CD4-positive, CD25-positive, alpha-beta regulatory T cell (primary cell): ENCODE results near the gene AIF1. TPM values are rescaled to one million over a fixed set of nuclear protein-coding genes. Genes with fewer than 3 reads are reported as not detected.

ENCODE experiments used
- ATAC-seq, 2 donors: fragments of 150-1000 bp; cut with Tn5 transposase; one replicate each; pipeline ENCODE4 v1.10.0; 2021; ENCODE audit warnings: low read depth in 2 of 2, moderate number of reproducible peaks in 2 of 2, moderate library complexity in 1 of 2
- DNase-seq, 3 donors: peaks; one replicate each; pipeline versions ENCODE4 v3.0.0 to v3.0.0-alpha.2; 2012 to 2022; ENCODE audit warnings: mixed read lengths in 1 of 3
- H3K27ac ChIP-seq: one replicate; pipeline ENCODE4 v1.7.0; 2013; ENCODE audit warnings: mild to moderate bottlenecking, low read length; ENCODE audit not compliant: insufficient read depth, poor library complexity, severe bottlenecking
- H3K27me3 ChIP-seq: one replicate; pipeline ENCODE4 v1.7.0; 2013; ENCODE audit warnings: low read length; ENCODE audit not compliant: control insufficient read depth, insufficient read depth
- H3K36me3 ChIP-seq: one replicate; pipeline ENCODE4 v1.7.0; 2013; ENCODE audit warnings: mild to moderate bottlenecking, low read length, moderate library complexity; ENCODE audit not compliant: control insufficient read depth, insufficient read depth
- H3K4me1 ChIP-seq: 2 replicates; pipeline ENCODE4 v1.7.0; 2013; ENCODE audit warnings: mild to moderate bottlenecking, low read length; ENCODE audit not compliant: insufficient read depth, control insufficient read depth, poor library complexity, severe bottlenecking
- H3K4me3 ChIP-seq: one replicate; pipeline ENCODE4 v1.7.0; 2013; ENCODE audit warnings: low read depth, mild to moderate bottlenecking, low read length, moderate library complexity
- H3K9me3 ChIP-seq, 2 experiments: 1 replicate in 1 of 2; 2 replicates in 1 of 2; pipeline ENCODE4 v1.7.0; 2013; ENCODE audit warnings: low read length in 2 of 2, mild to moderate bottlenecking in 1 of 2, moderate library complexity in 1 of 2; ENCODE audit not compliant: control insufficient read depth in 2 of 2
- H3K27ac Mint-ChIP-seq, 3 donors: one replicate each; pipeline ENCODE4 v1.8.0; 2020 to 2022; ENCODE audit warnings: mild to moderate bottlenecking in 3 of 3, mixed read lengths in 3 of 3, moderate library complexity in 2 of 3
- H3K27me3 Mint-ChIP-seq: one replicate; pipeline ENCODE4 v1.8.0; 2022; ENCODE audit warnings: mild to moderate bottlenecking, mixed read lengths
- H3K36me3 Mint-ChIP-seq: one replicate; pipeline ENCODE4 v1.8.0; 2020; ENCODE audit warnings: mixed read lengths
- H3K4me1 Mint-ChIP-seq, 4 donors: one replicate each; pipeline ENCODE4 v1.8.0; 2020 to 2022; ENCODE audit warnings: mixed read lengths in 4 of 4, mild to moderate bottlenecking in 1 of 4
- H3K4me3 Mint-ChIP-seq, 4 donors: one replicate each; pipeline ENCODE4 v1.8.0; 2020 to 2022; ENCODE audit warnings: mild to moderate bottlenecking in 4 of 4, mixed read lengths in 4 of 4, moderate library complexity in 3 of 4
- H3K9me3 Mint-ChIP-seq, 7 donors: one replicate each; pipeline ENCODE4 v1.8.0; 2020 to 2022; ENCODE audit warnings: mixed read lengths in 7 of 7, mild to moderate bottlenecking in 3 of 7, moderate library complexity in 2 of 7
- polyA plus RNA-seq, 4 donors: library from polyadenylated mRNA; unstranded; fragments of 300-500 nt; fragmentation: Illumina TruSeq; gene quantifications; one replicate each; pipeline ENCODE4 v1.2.3, GENCODE V29; 2021
- total RNA-seq: library from RNA; stranded (reverse); gene quantifications from one replicate; pipeline ENCODE4 v1.2.3, GENCODE V29; 2022

AIF1 gene
- total and polyA plus RNA-seq, 5 donors from 2014 or later = 6.5 to 38.8 (median 14.7) TPM

DNA sequence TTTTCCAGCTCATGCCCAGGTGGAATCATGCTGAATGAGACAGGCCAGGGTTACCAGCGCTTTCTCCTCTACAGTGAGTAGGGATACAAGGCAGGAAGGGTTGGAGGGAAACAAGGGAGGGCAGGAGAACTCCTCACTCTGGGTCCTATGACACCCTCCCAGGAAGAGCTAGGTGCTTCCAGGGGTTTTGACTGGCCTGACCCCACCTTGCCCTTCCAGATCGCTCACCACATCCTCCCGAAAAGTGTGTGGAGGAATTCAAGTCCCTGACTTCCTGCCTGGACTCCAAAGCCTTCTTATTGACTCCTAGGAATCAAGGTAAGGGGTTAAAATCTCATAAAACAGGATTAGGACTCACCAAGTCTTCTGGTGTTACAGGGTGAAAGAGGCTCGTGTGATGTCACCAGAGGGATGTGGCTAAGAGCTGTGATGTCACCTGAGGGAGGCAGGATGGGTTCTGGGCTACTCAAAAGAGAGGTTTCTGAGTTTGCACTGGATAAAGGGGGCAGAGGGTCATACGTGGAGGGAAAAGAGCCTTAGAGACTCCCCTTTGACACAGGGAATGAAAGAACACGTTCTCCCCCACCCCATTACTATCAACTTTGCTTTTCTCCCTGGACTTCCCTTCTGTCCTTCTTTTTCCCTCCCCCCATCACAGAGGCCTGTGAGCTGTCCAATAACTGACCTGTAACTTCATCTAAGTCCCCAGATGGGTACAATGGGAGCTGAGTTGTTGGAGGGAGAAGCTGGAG, 42.5 kb downstream of the AIF1 start:
- ATAC-seq (no peak), DNase-seq (peak in 2 of 3 donors; percentile 23 to 58)
- H3K9me3 ChIP-seq = no peaks in the 10 kb centered on the region
- H3K27me3 ChIP-seq = no peaks in the 10 kb centered on the region
- H3K36me3 Mint-ChIP-seq = peaks cover 15% of the 10 kb centered on the region
- H3K4me1 Mint-ChIP-seq = peaks cover 4 to 78% (median 44%) of the 10 kb centered on the region in 4 donors
- no peaks in the 10 kb centered on the region for H3K9me3 Mint-ChIP-seq
- peak overlapping the region; percentile 48 to 93 (median 85) for H3K27ac Mint-ChIP-seq
- H3K27me3 Mint-ChIP-seq = peaks cover 5% of the 10 kb centered on the region
- H3K4me3 Mint-ChIP-seq = peak overlapping the region; percentile 61 to 99 (median 93)
- H3K4me3 ChIP-seq = no peak overlapping the region
- peaks cover 22% of the 10 kb centered on the region for H3K36me3 ChIP-seq
- H3K27ac ChIP-seq = peak overlapping the region; percentile 76
- peaks cover 57% of the 10 kb centered on the region for H3K4me1 ChIP-seq

DNA sequence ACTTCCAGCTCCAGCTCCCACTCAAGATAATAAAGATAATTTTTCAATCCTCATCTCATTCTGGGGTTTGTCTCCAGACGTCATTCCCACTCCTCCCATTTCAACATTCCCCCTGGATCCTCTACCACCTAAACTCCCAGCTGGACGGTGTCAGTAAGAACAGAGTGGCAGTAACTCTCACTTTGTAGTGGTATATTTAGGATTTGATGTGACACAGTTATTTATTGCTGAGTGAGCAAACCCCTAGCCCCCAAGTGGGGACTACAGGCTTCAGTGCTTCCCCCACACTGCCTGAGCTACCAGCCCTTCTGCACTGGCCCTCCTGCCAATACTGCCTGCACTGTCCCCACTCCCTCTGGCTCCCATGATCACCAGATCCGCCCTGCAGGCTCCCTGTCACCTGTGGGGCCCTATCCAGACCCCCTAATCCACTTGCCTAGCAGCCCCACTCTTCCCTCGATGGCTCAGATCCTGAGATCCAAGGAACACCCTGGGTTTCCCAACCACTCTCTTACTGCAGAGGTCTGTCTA, 43.2 kb downstream of the AIF1 start:
- H3K4me1 ChIP-seq = peaks cover 61% of the 10 kb centered on the region
- no peak for ATAC-seq
- Mint-ChIP-seq H3K27ac (peak overlapping the region; percentile 90 to 94 (median 93)), H3K27me3 (no peaks in the 10 kb centered on the region), H3K4me1 (peaks cover 4 to 78% (median 43%) of the 10 kb centered on the region in 4 donors), H3K4me3 (peak overlapping the region; percentile 90 to 99 (median 93)), H3K9me3 (no peaks in the 10 kb centered on the region), H3K36me3 (peaks cover 15% of the 10 kb centered on the region)
- peak overlapping the region; percentile 76 for H3K27ac ChIP-seq
- no peak overlapping the region for H3K4me3 ChIP-seq
- no peaks in the 10 kb centered on the region for H3K27me3 ChIP-seq
- no peaks in the 10 kb centered on the region for H3K9me3 ChIP-seq
- no peak for DNase-seq
- H3K36me3 ChIP-seq = peaks cover 22% of the 10 kb centered on the region

DNA sequence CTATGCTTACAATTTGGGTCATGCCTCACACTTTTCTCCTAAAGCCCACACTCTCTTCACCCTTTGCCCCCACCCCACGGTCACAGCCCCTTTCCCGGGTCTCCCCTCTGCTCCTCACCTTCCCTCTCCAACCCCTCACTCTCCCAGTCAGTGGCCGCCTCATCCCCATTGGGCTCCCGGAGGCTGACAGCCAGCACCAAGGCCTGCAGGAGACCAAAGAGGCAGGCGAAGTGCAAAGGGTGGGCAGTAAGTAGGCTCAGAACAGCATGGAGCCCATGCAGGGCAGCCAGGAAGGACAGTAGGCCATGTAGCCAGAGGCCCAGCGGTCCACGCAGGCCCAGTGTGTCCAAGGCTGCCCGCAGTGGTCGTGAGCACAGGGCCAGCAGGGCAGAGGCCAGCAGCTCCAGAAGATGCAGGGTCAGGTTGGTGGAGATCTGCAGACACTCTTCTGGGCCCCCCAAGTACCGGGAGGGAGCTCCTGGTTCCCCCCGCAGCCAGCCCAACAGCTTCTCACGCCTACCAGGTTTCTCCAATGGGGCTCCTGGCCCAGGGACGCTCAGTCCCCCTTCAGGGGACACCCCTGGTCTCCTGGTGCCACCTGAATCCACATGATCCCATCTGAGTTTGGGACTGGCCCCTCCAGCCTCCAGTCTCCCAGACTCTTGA, 44.1 kb downstream of the AIF1 start:
- Mint-ChIP-seq H3K4me3 (peak overlapping the region; percentile 92 to 99 (median 96)), H3K36me3 (peaks cover 18% of the 10 kb centered on the region), H3K27ac (peak overlapping the region; percentile 88 to 94 (median 93)), H3K4me1 (peaks cover 4 to 83% (median 51%) of the 10 kb centered on the region in 4 donors), H3K27me3 (no peaks in the 10 kb centered on the region), H3K9me3 (no peaks in the 10 kb centered on the region)
- Histone ChIP-seq H3K36me3 (peaks cover 22% of the 10 kb centered on the region), H3K4me3 (peak overlapping the region; percentile 90), H3K27me3 (no peaks in the 10 kb centered on the region), H3K4me1 (peaks cover 64% of the 10 kb centered on the region), H3K9me3 (no peaks in the 10 kb centered on the region), H3K27ac (peak overlapping the region; percentile 76)
- no peak for DNase-seq
- no peak for ATAC-seq

DNA sequence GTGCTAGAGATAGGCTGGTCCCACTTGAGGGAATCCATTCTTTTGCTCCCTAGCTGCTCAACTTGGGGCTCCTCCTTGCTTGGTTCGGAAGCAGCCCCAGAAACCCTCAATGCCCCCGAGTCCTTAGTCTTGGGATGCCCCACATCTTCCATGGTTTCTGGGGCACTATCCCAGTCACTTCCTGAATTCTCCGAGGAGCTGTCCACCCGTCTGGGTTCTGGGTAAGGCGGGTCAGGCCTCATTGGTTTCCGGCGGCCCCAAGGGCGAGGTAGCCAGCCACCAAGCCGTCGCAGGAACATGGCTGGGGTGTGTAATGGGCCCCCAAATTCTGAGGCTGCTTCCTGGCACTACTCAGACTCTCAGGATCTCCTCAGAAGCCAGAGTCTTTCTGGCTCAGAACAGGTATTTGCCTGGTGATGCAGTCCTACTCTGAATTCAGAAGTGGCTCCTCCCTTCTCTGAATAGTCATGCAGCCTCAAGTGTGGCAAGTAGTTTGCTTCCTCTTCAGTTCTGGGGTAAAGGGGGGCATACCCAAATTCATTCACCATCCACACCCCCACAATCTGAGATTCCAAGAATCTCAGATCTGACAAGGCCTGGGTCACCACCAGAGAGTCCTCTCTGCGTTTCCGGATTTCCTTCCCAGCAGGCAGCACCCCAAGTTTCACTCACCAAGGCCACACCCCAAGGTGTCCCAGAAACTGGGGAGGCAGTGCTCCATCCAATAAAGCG, 44.8 kb downstream of the AIF1 start:
- H3K4me3 ChIP-seq = peak overlapping the region; percentile 90
- DNase-seq (peak in 2 of 3 donors; percentile 21 to 72), ATAC-seq (peak; percentile 38 to 48)
- peaks cover 20% of the 10 kb centered on the region for H3K36me3 Mint-ChIP-seq
- H3K4me3 Mint-ChIP-seq = peak overlapping the region; percentile 92 to 99 (median 96)
- peaks cover 22% of the 10 kb centered on the region for H3K36me3 ChIP-seq
- H3K9me3 ChIP-seq = no peaks in the 10 kb centered on the region
- H3K4me1 ChIP-seq = peaks cover 70% of the 10 kb centered on the region
- no peaks in the 10 kb centered on the region for H3K9me3 Mint-ChIP-seq
- H3K4me1 Mint-ChIP-seq = peaks cover 0 to 90% (median 57%) of the 10 kb centered on the region in 4 donors
- peak overlapping the region; percentile 93 to 95 (median 94) for H3K27ac Mint-ChIP-seq
- H3K27ac ChIP-seq = peak overlapping the region; percentile 76
- no peaks in the 10 kb centered on the region for H3K27me3 ChIP-seq
- H3K27me3 Mint-ChIP-seq = no peaks in the 10 kb centered on the region

DNA sequence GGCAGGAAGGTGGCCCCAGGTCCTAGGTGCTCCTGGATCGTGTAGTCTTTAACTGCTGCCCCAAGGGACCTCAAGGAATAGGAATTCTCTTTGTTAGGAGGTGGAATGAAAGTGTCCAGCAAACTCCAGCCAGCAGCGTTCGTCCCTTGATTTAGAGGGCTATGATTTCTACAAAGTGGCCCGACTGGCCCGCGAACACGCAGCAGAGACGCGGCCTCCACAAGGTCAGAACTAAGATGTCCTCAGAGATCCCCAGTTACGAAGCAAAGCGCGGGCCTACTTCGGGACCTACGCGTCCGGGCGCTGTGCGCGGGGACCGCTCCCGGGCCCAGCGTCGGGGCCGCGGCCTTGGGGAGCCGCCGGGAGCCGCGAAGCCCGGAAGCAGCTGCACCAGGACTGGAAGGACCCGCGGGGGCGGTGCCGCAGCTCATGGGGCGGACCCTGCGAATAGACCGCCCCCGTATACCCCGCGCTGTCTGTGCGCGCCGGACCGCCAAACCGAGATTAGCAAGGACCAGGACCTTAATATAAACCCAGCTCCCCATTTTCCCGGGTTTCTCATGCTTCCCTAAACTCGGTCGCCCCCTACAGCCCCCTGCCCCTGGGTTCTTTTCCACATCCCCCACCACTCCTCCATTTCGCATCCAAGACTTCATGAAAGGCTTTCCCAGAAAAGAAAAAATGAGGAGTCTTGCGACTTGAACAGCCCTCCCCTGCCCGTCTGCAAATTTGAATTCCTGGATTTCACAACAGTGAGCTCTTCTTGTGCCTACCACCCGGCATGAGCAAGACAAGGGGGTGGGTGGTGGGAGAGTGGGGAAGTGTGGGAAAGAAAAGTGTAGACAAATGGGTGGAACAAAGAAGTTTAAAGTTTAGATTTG, 45.6 kb downstream of the AIF1 start, which contains the start of gene C6orf47:
TSS of gene C6orf47 (minus strand) at position 398 of the 881 bp plus-strand sequence. CDS start 831 bp downstream, outside the sequence.
- peaks cover 17% of the 10 kb centered on the region for H3K36me3 Mint-ChIP-seq
- H3K27ac Mint-ChIP-seq = peak within 1 kb of the TSS; percentile 93 to 95 (median 94)
- Histone ChIP-seq H3K4me1 (peaks cover 70% of the 10 kb centered on the region), H3K4me3 (peak within 1 kb of the TSS; percentile 90), H3K9me3 (no peaks in the 10 kb centered on the region), H3K36me3 (peaks cover 22% of the 10 kb centered on the region), H3K27ac (peak within 1 kb of the TSS; percentile 76), H3K27me3 (no peaks in the 10 kb centered on the region)
- no peaks in the 10 kb centered on the region for H3K9me3 Mint-ChIP-seq
- H3K27me3 Mint-ChIP-seq = no peaks in the 10 kb centered on the region
- peak; percentile 70 to 85 (median 72) for DNase-seq
- ATAC-seq = peak; percentile 65 to 70
- peaks cover 0 to 88% (median 58%) of the 10 kb centered on the region in 4 donors for H3K4me1 Mint-ChIP-seq
- peak within 1 kb of the TSS; percentile 92 to 99 (median 96) for H3K4me3 Mint-ChIP-seq

DNA sequence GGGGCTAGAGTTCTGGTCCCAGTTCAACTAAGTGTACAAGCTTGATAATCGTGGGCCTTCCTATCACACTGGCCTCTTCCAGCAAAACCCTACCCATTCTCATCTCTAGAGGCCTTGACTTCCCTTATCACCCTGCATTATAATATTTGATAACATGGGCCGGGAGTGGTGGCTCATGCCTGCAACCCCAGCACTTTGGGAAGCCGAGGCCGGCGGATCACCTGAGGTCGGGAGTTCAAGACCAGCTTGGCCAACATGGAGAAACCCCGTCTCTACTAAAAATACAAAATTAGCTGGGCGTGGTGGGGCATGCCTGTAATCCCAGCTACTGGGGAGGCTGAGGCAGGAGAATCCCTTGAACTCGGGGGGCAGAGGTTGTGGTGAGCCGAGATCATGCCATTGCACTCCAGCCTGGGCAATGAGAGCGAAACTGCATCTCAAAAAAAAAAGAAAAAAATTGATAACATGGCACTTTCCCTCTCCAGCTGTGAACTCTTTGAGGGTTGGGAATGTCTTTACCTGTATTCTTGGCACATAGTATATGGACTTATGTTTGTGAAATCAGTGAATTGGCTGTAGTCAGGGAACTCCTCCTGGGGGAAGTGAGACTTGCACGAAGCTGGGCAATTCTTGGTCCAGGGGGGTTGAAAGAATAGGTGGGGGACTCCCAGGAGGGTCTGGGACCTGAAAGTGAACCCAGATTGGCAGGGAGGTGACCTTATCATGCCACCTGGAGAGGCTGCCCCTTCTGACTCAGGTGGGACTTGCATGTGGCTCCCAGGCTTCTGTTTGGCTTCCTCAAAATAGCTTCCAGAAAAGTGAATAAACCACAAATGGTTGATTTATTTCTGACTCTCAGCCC, 46.5 kb downstream of the AIF1 start:
- Mint-ChIP-seq H3K27me3 (no peaks in the 10 kb centered on the region), H3K27ac (peak overlapping the region; percentile 90 to 94 (median 93)), H3K4me3 (peak overlapping the region; percentile 92 to 99 (median 96)), H3K9me3 (no peaks in the 10 kb centered on the region), H3K36me3 (peaks cover 12% of the 10 kb centered on the region), H3K4me1 (peaks cover 0 to 87% (median 60%) of the 10 kb centered on the region in 4 donors)
- Histone ChIP-seq H3K27me3 (no peaks in the 10 kb centered on the region), H3K9me3 (no peaks in the 10 kb centered on the region), H3K4me1 (peaks cover 75% of the 10 kb centered on the region), H3K27ac (peak overlapping the region; percentile 76), H3K36me3 (peaks cover 18% of the 10 kb centered on the region), H3K4me3 (peak overlapping the region; percentile 76)
- ATAC-seq (no peak), DNase-seq (no peak)
